Measurements from ENCODE around the gene OPTC.
A peak's percentile ranks its signal among the peaks of the same experiment; 100 is the strongest.

Gene OPTC

DNA sequence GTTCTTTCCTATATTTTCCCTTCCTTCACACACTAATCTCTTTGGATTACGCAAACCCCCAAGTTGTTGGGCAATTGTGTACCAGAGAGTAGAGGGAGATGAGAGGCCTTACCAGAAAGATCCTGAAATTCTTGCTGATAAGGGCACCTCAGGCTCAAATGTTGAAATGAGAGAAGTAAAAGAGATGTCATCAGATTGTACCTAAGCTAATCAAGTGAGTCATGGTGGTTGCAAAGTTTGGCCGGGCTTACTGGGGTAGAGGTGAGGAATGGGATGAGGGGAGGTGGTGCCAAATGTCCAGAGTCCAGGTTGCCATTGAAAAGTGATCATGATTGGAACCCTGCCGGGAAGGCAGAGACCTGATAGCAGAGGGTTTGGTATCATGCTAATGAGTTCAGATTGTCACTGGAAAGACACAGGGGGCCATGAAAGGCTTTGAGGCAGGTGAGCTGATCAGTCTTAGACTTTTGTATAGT is 43.1 kb downstream of the OPTC start:
- no peak for DNase-seq (ENCODE audit: low spot score)

DNA sequence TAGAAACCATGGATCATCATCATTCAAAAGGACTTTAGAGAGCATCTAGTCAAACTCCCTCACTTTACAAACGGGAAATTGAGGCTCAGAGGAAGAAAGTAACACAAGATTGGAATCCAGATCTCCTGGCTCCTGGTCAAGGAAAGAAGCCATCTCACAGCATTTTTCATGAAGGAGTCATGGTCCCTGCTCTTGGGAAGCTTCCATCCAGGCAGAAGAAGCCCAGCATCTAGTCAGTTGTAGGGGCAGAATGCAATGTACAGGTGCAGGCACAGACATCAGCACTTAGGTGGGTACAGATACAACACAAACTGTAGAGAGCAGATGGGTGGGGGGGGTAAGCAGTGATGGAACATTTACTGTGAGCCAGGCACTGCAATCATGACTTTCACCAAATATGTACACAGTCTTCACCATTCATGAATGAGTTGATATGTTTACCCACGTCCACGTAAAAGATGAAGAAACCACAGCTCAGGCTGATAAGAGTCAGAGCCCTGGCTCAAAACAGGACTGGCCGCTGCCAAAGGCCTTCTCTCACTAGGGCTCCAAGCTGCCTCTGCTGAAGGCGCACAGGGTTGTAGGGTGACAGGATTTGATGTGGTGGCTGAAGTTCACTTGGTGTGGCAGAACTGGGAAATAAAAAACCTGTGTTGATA is 44.0 kb downstream of the OPTC start:
- DNase-seq (ENCODE audit: low spot score), result no peak

DNA sequence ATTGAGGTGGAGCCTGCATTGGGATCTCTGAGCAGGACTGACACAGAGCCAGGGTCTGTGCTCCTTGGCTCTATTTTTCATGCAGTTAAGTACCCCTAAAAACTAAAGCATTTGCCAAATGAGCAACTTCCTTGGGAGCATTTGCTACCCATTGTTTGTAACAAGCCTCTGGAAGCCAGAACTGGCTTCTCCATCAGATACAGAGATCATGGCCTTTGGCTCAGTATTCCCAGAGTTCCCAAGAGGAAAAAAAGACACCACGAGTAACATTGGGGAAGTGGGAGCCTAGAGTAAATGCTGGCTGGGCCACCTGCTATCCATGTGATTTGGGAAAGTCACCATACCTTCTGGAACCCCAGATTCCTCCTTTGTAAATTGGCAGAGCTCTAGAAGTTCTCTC is 44.8 kb downstream of the OPTC start:
- no peak for DNase-seq (ENCODE audit: low spot score)

DNA sequence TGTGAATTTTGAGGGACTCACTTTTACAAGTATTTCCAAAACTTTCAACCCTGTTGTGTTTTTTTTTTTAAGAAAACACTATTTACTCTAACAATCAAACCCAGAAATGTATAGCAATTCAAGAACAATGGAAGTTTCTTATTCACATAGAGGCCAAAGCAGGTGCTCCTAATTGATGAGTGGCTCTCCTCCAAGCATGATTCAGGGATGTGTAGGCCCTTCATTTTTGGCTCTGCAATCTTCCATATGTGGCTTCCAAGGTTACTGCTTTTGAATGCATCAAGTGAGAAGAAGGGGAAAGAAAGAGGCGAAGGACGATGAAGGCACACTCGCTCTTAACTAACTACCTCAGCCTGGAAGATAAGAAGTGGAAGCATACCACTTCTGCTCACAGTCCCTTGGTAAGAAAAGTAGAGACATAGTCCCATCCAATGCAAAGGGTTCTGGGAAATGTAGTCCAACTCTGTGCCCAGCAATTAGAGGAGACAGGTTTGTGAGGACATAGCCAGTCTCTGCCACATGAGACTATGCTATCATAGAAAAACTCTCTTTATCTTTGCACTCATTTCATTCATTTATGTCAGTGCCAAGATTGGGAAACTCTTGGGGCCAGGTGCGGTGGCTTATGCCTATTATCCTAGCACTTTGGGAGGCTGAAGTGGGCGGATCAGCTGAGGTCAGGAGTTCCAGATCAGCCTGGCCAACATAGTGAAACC is 46.0 kb downstream of the OPTC start:
- DNase-seq (ENCODE audit: low spot score), result no peak

DNA sequence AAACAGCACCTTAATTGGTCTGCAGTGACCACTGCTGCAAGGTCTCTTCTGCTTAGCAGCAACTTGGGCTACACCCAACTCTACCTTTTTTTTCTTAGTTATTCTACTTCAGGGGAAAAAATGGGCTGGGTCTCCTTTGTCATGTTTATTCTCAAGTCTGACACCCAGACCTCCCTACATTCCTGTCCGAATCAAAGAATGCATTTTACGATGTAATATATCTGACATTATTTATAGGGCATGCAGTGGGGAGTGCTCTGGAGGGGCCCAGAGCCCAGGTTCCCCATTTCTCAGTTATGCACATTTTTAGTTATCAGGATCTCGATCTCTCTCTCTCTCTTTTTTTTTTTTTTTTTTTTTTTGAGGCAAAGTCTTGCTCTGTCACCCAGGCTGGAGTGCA is 50.5 kb downstream of the OPTC start:
- no peak for DNase-seq (ENCODE audit: low spot score)

DNA sequence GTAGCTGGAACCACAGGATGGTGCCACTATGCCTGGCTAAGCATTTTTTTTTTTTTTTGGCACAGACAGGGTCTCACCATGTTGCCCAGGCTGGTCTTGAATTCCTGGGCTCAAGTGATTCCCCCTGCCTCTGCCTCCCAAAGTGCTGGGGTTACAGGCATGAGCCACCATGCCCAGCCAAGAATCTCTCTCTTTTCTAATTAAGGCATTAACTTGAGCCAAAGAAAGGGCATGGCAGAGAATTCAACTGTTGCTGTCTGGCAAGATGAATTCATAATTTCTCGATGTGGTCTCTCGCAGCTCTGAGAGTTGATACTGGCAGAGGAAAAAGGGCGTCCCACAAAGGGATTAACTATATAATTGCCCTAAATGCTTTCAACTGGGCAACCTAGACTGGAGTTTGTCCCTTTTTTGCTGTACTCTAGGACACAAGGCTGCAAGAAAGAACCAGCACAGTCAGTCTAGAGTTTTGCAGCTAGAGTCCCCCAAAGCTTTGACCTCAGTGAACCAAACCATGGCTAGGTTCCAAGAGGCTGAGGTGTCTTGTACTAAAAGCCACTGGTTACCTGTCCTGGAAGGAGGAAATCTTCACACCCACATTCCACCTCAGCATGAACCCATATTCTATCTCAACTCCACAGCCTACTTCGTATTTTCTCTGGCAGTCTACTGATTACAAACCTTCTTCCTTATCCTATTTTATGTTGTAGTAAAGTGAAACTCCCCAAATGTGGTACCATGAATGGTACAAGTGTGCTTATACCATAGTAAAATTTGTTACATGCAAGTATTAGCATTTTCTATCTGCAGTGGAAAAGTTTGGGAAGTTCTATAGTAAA is 51.2 kb downstream of the OPTC start:
- DNase-seq (ENCODE audit: low spot score), result no peak

DNA sequence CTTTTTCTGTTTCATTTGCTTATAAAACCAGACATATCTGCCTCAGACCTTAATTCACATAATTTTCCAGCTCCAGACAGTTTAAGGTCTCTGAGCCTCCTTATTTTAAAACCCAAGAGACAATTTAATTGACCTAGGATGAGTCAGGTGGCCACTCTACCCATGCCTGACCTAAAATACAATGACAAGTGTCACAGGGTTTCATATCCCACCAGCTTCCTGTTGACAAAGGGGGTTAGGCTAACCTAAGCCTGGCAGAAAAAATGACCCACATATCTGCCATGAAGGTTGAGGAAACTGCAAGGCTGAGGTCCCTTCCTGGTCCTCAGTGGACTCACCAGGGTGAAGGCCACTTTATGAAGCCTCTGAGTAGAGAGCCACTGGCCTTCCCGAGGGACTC is 52.3 kb downstream of the OPTC start:
- no peak for DNase-seq (ENCODE audit: low spot score)

DNA sequence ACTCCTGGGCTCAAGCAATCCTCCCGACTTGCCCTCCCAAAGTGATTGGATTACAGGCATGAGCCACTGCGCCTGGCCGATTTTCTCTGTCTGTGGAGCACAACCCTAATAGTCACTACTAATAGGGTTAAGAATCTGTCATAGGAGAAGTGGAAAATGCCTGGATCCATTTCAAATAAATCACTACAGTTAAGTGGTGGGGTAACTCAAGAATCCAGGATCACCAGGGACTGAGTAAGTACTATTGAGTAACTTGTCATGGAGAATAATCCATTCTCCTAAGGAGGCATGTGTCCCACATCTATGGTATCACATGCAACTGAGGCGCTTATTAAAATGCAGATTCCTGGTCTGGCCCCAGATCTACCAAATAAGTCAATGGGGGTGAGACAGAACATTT is 53.2 kb downstream of the OPTC start:
- no peak for DNase-seq (ENCODE audit: low spot score)

DNA sequence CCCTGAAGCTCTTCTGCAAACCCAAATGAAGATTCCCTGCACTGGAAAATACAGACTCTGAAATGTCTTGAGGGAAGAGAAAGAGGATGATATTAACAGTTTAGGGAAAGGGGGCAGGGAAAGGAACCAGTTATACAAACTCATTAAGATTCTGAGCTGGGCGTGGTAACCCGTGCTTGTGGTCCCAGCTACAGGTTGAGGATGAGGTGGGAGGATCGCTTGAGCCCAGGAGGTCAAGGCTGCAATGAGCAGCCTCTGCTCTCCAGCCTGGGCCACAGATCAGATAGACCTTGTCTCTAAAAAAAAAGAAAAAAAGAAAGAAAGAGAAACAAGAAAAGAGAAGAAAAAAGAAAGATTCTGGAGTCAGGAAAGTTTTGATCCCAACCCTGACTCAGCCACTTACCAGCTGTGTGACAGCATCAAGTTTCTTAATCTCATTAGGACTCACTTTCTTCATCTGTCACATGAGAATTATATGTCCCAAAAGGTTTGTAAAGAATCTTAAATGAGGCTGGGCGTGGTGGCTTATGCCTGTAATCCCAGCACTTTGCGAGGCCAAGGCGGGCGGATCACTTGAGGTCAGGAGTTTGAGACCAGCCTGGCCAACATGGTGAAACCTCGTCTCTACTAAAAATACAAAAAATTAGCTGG is 53.9 kb downstream of the OPTC start:
- DNase-seq (ENCODE audit: low spot score), result no peak

DNA sequence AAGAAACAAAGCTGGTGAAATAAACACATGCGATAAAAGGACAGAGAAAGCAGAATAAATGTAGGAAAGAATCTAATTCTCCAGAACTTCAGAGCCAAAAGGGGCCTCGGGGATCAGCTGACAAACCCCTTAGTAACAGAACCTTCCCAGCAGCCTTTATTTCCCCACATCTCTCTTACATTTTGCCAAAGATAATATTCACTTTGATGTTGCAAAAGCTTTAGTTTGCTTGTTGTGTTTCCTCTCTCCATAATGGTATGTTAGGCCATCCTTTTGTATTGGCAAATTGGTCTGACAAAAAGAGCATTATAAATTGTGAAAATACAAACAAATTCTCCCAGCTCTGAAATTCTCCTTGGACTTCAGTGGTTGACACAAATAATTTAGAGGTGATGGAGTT is 54.9 kb downstream of the OPTC start:
- no peak for DNase-seq (ENCODE audit: low spot score)

DNA sequence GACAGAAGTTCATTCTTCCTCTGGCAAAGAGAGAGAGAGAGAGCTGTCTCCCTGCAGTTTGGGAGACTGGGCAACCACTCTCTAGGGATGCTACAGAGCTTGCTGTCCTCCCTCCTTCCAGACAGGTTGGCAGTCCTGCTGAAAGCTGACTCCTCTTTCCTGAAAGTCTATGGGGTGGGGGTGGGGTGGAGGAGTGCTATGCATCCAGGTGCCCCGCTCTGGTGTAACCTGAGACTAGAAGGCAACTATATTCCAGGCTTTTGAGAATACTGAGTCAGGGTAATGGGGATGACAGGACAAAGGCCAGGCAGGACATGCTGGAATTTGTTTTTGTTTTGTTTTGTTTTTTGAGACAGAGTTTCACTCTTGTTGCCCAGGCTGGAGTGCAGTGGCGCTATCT is 55.4 kb downstream of the OPTC start:
- DNase-seq (ENCODE audit: low spot score), result no peak

DNA sequence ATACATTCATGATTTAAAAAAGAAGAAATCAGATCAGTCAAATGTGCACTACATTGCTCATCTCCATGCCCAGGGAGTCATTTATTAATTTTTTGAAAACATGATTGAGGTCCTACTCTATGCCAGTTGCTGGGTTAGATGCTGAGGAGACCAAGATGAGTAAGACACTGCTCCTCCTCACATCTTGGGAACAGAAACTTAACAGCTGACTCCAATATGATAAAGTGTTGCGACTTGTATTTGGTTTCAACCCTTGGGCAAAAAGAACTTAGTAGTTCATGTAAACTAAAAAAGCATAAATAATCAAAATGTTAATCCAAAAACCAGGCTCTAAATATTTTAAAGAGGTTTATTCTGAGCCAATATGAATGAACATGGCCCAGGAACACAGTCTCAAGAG is 56.9 kb downstream of the OPTC start:
- no peak for DNase-seq (ENCODE audit: low spot score)

DNA sequence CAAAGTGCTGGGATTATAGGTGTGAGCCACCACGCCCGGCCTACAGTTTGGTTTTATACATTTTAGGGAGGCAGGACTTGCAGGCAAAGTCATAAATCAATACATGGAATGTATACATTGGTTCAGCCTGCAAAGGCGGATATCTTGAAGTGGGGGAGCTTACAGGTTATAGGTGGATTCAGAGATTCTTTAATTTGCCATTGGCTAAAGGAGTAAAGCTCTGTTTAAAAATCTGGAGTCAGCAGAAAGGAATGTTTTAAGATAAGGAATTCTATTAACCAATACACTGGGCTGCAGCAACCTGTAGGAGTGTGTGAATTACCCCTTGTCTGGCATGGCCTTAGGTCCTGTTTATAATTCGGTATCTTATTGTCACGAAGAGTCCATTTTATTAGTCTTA is 57.6 kb downstream of the OPTC start:
- DNase-seq (ENCODE audit: low spot score), result no peak

DNA sequence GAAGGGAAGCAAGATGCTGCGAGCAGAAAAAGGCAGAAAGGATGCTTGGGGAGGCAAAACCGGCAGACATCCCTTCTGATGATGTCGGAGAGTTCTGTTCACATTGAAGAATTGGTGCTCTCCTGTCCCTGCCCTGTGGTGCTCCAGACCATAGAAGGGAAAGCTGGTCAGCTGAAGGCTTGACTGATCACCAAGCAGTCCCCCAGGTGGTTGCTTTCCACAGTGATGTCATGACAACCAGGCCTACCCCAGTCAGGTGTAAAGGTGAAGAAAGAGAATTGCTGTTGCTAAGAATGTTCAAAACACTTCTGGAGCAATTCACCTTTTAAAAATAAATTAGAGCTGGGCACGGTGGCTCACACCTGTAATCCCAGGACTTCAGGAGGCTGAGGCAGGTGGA is 59.5 kb downstream of the OPTC start:
- no peak for DNase-seq (ENCODE audit: low spot score)

DNA sequence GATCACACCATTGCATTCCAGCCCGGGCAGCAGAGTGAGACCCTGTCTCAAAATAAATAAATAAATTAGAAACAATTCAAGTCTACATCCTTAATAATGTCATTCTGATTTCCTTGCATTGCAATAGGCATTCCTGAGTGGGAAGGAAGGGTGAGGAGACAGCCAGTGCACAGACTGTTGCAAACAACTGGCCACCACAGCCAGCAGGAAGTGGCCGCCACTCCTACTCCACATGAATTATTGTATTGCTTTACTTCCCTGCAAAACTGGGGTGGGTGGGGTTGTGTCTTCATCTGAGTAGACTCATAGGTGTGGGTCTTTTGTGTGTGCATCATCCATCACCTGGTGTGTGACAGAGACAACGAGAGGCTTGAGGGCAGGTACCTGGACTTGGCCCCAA is 60.1 kb downstream of the OPTC start:
- DNase-seq (ENCODE audit: low spot score), result no peak

DNA sequence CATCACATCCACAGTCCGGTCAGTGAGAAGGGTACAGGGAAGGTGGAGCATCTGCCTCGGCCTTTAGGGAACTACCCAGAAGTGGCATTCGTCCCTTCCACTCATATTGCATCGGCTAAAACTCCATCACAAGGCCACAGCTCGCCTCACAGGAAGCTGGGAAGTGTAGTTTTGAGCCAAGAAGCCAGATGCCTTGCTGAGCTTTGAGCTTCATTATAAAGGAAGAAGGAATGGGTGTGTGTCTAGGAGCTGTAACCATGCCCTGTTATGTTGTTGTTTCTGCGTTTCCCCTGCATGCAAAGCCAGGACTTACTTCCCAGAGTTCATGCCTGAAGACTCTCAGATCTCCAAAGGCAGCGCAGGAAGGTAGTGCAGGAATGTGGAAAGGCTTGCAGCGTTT is 61.1 kb downstream of the OPTC start:
- DNase-seq (ENCODE audit: low spot score), result no peak

DNA sequence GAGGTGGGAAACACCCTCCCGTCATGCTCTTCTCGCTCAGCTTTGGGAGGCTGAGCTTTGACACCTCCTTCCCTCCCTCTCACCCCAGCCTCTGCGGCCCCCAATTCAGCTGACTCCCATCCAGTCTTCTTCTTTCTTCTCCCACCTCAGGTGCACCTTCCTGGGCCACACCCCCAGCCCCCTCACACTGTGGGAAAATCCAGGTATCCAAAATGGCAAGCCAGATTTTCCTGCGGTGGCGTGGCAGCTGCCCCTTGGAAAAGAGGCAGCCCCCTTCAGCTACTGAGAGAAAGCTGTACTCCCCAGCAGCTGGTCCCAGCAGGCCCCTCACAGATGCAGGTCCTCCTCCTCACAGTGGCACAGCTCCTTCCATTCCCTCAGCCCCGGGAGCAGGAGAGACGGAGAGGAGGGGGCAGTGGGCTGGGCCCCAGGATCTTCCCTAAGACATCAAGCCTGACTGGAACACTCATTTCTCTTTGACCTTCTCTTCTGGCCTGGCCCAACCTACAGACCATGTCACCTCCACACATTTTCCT is 61.6 kb downstream of the OPTC start:
- no peak for DNase-seq (ENCODE audit: low spot score)

DNA sequence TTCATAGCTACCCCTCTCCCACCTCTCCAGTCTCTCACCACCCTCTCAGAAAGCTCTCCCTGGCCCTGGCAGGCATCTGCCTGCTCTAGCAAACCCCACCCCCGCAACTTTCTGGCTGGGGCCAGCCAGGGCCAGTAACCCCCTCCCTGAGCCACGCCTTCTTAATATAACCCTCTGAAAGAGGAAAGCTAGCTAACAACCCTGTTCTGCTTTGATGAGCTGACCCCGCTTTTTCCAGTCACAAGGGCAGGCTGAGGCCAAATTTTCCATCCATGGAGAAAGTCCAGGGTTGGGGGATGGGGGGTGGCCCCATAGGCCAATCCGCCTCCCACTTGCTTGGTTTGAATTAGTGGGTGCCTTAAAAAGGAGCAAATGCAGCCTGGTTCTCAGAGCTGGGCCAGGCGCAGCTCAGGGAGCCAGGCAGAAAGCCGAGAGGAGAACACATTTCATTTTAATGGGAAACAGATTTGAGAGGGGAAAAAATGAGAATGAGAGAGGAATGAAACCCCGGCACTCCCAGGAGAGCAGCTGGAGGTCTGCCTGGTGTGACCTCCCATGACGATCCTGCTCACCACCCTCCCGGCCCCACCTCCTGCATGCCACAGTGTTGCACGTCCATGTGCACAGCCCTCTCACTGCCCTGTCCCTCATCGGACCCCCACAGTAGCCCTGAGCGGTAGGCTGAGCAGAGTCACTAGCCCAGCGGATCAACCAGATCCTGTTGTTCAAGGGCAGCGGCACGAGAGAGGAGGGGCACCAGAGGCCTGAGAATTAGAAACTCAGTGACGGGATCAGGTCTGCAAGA is 62.3 kb downstream of the OPTC start:
- DNase-seq (ENCODE audit: low spot score), result no peak

DNA sequence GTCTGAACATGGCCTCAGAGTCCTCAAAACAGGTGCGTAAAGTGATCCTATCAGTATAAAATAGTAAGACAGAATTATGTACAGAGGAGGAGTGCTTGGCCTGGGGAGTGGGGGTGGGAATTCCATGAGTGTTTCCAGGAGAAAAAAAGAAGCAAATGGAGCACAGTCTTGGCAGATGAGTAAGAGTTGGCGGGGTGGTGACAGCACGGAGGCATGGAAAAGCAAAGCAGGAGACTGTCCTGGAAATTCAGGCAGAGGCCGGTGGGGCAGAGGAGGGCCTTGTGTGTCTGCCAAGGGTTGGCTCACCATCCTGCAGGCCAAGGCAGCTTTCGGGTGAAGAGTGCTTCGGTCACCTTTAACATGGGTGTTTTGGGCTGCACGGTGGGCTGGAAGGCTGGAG is 63.4 kb downstream of the OPTC start:
- DNase-seq (ENCODE audit: low spot score), result no peak

DNA sequence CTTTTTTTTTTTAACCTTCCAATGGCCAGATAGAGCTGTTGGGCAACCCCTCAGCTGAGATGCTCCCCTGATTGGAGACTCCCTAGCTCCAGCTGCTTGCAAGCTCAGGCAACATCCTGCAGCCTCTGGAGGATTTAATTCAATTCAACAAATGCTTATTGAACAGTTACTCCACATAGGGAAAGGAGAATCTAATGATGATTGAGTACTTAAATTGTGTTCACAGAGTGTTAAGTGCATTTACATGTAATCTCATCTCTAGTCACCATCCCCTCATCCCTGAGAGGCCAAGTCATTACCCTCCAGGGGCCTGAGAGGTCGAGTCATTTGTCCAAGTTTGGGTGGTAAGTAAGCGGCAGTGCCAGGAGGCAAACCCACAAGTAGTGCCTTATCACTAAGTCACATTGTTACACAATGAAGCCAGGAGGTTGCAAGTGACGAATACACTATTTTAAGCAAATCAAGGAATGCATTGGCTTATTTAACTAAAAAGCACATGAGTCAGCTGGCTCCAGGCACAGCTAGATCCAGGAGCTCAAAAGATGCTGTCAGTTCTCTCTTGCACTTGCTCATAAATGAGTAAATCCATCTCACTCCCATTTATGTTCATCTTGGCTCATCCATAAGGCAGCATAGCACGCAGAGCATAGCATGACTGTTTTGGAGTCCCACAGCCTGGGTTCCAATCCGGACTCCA is 64.3 kb downstream of the OPTC start:
- peak; percentile 17 for DNase-seq (ENCODE audit: low spot score)
